Spleen (tissue), 11 donors: ENCODE measurements around the gene GRIK5. TPM values are rescaled to one million over a fixed set of nuclear protein-coding genes. Genes with fewer than 3 reads are reported as not detected.

ENCODE experiments used
- DNase-seq: peaks from one replicate; pipeline ENCODE4 v3.0.0-alpha.2; 2020
- H3K27ac ChIP-seq, 8 donors: fragments of 200-600 bp; sonication (generic) in 7 of 8; 1 replicate in 4 of 8; 2 replicates in 4 of 8; pipeline versions ENCODE4 v1.5.0 to v1.8.0; 2016 to 2021; ENCODE audit warnings: inconsistent platforms in 4 of 8, mild to moderate bottlenecking in 4 of 8, moderate library complexity in 1 of 8
- H3K27me3 ChIP-seq, 7 donors: fragments of 200-600 bp; sonication (generic) in 6 of 7; replicated peaks in 1 of 7; 1 replicate in 4 of 7; 2 replicates in 3 of 7; pipeline versions ENCODE4 v1.5.0 to v1.8.0; 2016 to 2021; ENCODE audit warnings: inconsistent platforms in 3 of 7, mild to moderate bottlenecking in 1 of 7
- H3K36me3 ChIP-seq, 6 donors: fragments of 200-600 bp; sonication (generic) in 5 of 6; 1 replicate in 4 of 6; 2 replicates in 2 of 6; pipeline versions ENCODE4 v1.5.0 to v1.8.0; 2016 to 2021; ENCODE audit warnings: inconsistent platforms in 2 of 6
- H3K4me1 ChIP-seq, 6 donors: fragments of 200-600 bp; sonication (generic) in 5 of 6; 1 replicate in 3 of 6; 2 replicates in 3 of 6; pipeline versions ENCODE4 v1.5.0 to v1.8.0; 2016 to 2021; ENCODE audit warnings: inconsistent platforms in 3 of 6
- H3K4me3 ChIP-seq, 8 donors: fragments of 200-600 bp; sonication (generic) in 7 of 8; 1 replicate in 4 of 8; 2 replicates in 4 of 8; pipeline versions ENCODE4 v1.5.0 to v1.8.0; 2016 to 2021; ENCODE audit warnings: inconsistent platforms in 4 of 8, mild to moderate bottlenecking in 4 of 8, moderate library complexity in 2 of 8
- H3K9me3 ChIP-seq, 8 donors: fragments of 200-600 bp; sonication (generic) in 7 of 8; 1 replicate in 4 of 8; 2 replicates in 4 of 8; pipeline versions ENCODE4 v1.5.0 to v1.8.0; 2016 to 2021; ENCODE audit warnings: inconsistent platforms in 4 of 8
- CTCF ChIP-seq, 11 experiments: fragments of 200-600 bp in 7 of 11; fragments of 450-650 bp in 4 of 11; sonication (generic) in 4 of 11; IDR thresholded peaks in 8 of 11; conservative IDR thresholded peaks in 3 of 11; 1 replicate in 7 of 11; 2 replicates in 4 of 11; pipeline versions ENCODE4 v1.4.0 to v1.8.0; 2016 to 2021; ENCODE audit warnings: antibody characterized with exemption in 11 of 11, inconsistent platforms in 4 of 11, mild to moderate bottlenecking in 1 of 11
- POLR2A ChIP-seq, 3 donors: fragments of 450-650 bp; IDR thresholded peaks; one replicate each; pipeline ENCODE4 v1.5.1; 2017; ENCODE audit warnings: antibody characterized with exemption in 3 of 3, mild to moderate bottlenecking in 1 of 3
- POLR2AphosphoS5 ChIP-seq, 3 donors: sonication (generic); formaldehyde crosslinking; IDR thresholded peaks; one replicate each; pipeline ENCODE4 v1.5.1; 2017; ENCODE audit warnings: antibody characterized with exemption in 3 of 3
- WGBS, 5 donors: extraction: QIAGEN DNeasy Blood & Tissue Kit in 3 of 5; methylation state at CpG; one replicate each; pipeline versions ENCODE4 v1.1.5 to v1.1.7; 2013 to 2018; 5-methylcytosine and 5-hydroxymethylcytosine counted together
- intact Hi-C: fragments of 100-400 bp; cut with DNase I; formaldehyde crosslinking; loops from one replicate; pipeline ENCODE4 v1.15.0; 2023; ENCODE audit warnings: low total_unique reads
- polyA plus RNA-seq, 3 donors: library from polyadenylated mRNA; stranded (reverse); fragments of 200-250 nt; gene quantifications; one replicate each; pipeline ENCODE4 v1.2.1, GENCODE V29; 2013
- total RNA-seq, 7 donors: library from RNA; depleted of rRNA in 3 of 7; stranded (reverse); fragments of >200 nt in 3 of 7; fragmentation: NEBNext Ultra II Directional in 4 of 7; extraction: Animal tissue kit (Norgen Biotek cat#: 25700) in 4 of 7; gene quantifications; one replicate each; pipeline versions ENCODE4 v1.1.0 to v1.2.1, GENCODE V29; 2016 to 2021
- donor health status: healthy with polysubstance abuse.
- donor health status: DM: no; HTN: no; CAD: no; lungs with moderate emphysema.
- donor health status: DM: no; HTN: no; CAD: no.
- donor health status: Bipolar disorder and iron deficiency.
- donor health status: healthy.
- donor health status: DM: no; HTN: no; CAD: no.
- donor health status: DM: yes; HTN: yes; CAD: no.

GRIK5 gene
- total and polyA plus RNA-seq, 10 donors = 0.94 to 4.7 (median 2.1) TPM

GRCh38 chr19:42086188-42086736 lies 16.3 kb upstream of the GRIK5 start:
- intact Hi-C loops = no loop called here
- Histone ChIP-seq H3K4me3 (no peak overlapping the region), H3K27me3 (no peaks in the 10 kb centered on the region), H3K9me3 (no peaks in the 10 kb centered on the region), H3K36me3 (peaks cover under 1 to 38% (median 13%) of the 10 kb centered on the region in 6 donors), H3K27ac (peak overlapping the region in 2 of 8 donors; percentile 7 to 23), H3K4me1 (peaks cover 13 to 67% (median 36%) of the 10 kb centered on the region in 6 donors)
- 74 to 84% (median 76%) methylated on average over 9 of the region's 9 CpGs for WGBS, 5 donors
- peak; percentile 62 for DNase-seq
- TF ChIP-seq POLR2A (IDR thresholded peaks at IDR 0.05) (no peak), POLR2AphosphoS5 (IDR thresholded peaks at IDR 0.05) (peak in 2 of 3 donors; percentile 23 to 46)

- H3K27ac ChIP-seq = no peak overlapping the region
- 92 to 98% (median 94%) methylated on average over 5 of the region's 5 CpGs for WGBS, 5 donors
Measured at GRCh38 chr19:42083537-42083936, 13.5 kb upstream of the GRIK5 start.

GRCh38 chr19:42081584-42082203 lies 11.7 kb upstream of the GRIK5 start:
- no peak for DNase-seq
- no peaks in the 10 kb centered on the region for H3K9me3 ChIP-seq
- H3K36me3 ChIP-seq = peaks cover 8 to 60% (median 42%) of the 10 kb centered on the region in 6 donors
- H3K27ac ChIP-seq = peak overlapping the region in 4 of 8 donors; percentile 1 to 58 (median 30)
- TF ChIP-seq POLR2A (IDR thresholded peaks at IDR 0.05) (no peak), POLR2AphosphoS5 (IDR thresholded peaks at IDR 0.05) (peak in 1 of 3 donors; percentile 18), CTCF (IDR thresholded peaks at IDR 0.05 in 8 of 11, conservative IDR thresholded peaks at IDR 0.05 in 3 of 11) (peak in 8 of 11 experiments; percentile 32 to 59 (median 46))
- H3K4me3 ChIP-seq = no peak overlapping the region
- intact Hi-C loops = no loop called here
- H3K27me3 ChIP-seq = no peaks in the 10 kb centered on the region
- WGBS, 5 donors = 73 to 87% (median 79%) methylated on average over 2 of the region's 2 CpGs
- H3K4me1 ChIP-seq = peaks cover 7 to 56% (median 26%) of the 10 kb centered on the region in 6 donors

More at GRCh38 chr19:42083537-42083936, 13.5 kb upstream of the GRIK5 start:
- no peaks in the 10 kb centered on the region for H3K9me3 ChIP-seq
- H3K36me3 ChIP-seq = peaks cover 8 to 54% (median 39%) of the 10 kb centered on the region in 6 donors
- intact Hi-C loops = no loop called here
- no peaks in the 10 kb centered on the region for H3K27me3 ChIP-seq
- H3K4me3 ChIP-seq = no peak overlapping the region
- peaks cover 4 to 56% (median 20%) of the 10 kb centered on the region in 6 donors for H3K4me1 ChIP-seq
- TF ChIP-seq POLR2A (IDR thresholded peaks at IDR 0.05) (no peak), POLR2AphosphoS5 (IDR thresholded peaks at IDR 0.05) (no peak), CTCF (IDR thresholded peaks at IDR 0.05 in 8 of 11, conservative IDR thresholded peaks at IDR 0.05 in 3 of 11) (no peak)
- no peak for DNase-seq

DNA sequence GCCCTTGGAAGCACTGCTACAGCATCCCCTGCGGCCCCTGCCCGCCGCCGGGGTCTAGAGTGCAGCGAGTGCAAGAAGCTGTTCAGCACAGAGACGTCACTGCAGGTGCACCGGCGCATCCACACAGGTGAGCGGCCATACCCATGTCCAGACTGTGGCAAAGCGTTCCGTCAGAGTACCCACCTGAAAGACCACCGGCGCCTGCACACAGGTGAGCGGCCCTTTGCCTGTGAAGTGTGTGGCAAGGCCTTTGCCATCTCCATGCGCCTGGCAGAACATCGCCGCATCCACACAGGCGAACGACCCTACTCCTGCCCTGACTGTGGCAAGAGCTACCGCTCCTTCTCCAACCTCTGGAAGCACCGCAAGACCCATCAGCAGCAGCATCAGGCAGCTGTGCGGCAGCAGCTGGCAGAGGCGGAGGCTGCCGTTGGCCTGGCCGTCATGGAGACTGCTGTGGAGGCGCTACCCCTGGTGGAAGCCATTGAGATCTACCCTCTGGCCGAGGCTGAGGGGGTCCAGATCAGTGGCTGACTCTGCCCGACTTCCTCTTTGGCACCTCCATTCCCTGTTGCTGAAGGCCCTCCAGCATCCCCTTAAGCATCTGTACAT lies 10.9 kb upstream of the GRIK5 start:
- TF ChIP-seq POLR2AphosphoS5 (IDR thresholded peaks at IDR 0.05) = peak in 2 of 3 donors; percentile 30 to 32
- TF ChIP-seq POLR2A (IDR thresholded peaks at IDR 0.05) = no peak
- TF ChIP-seq CTCF (IDR thresholded peaks at IDR 0.05 in 8 of 11, conservative IDR thresholded peaks at IDR 0.05 in 3 of 11) = no peak
- 85 to 96% (median 94%) methylated on average over 10 to 28 of the region's 28 CpGs for WGBS, 5 donors
- no peak for DNase-seq
- intact Hi-C loops = no loop called here
- Histone ChIP-seq H3K4me1 (peaks cover 7 to 53% (median 29%) of the 10 kb centered on the region in 6 donors), H3K36me3 (peaks cover 8 to 60% (median 42%) of the 10 kb centered on the region in 6 donors), H3K27me3 (no peaks in the 10 kb centered on the region), H3K4me3 (no peak overlapping the region), H3K9me3 (no peaks in the 10 kb centered on the region), H3K27ac (no peak overlapping the region)
